ENCODE results near the gene TPM1.

TPM1 gene

DNA sequence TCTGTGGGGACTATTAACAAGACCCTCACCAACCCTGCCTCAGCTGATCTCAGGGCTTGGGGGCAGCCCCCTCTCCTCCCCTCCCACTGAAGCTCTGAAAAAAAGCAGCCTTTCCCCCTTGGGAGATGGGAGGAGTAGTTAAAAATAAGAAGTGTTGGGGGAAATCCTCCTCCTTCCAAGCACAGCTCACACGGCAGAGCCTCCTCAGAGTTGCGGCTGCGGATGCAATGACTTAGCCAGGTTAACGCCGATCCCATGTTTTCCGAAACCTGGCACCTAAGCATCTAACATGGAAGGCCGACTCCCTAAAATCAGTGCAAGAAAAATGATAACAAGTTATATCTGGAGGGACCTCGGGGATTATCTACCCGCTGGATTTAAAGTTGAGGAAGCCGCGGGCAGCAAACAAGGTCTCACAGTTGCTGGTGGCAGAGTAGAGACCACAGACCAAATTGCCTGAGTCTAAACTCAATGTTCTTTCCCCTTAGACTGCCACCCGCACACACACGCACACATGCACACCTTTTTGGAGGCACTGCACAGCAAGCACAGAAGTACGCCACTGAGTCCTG, 1.1 kb upstream of the TPM1 start:
- TF ChIP-seq, protein P1, sequence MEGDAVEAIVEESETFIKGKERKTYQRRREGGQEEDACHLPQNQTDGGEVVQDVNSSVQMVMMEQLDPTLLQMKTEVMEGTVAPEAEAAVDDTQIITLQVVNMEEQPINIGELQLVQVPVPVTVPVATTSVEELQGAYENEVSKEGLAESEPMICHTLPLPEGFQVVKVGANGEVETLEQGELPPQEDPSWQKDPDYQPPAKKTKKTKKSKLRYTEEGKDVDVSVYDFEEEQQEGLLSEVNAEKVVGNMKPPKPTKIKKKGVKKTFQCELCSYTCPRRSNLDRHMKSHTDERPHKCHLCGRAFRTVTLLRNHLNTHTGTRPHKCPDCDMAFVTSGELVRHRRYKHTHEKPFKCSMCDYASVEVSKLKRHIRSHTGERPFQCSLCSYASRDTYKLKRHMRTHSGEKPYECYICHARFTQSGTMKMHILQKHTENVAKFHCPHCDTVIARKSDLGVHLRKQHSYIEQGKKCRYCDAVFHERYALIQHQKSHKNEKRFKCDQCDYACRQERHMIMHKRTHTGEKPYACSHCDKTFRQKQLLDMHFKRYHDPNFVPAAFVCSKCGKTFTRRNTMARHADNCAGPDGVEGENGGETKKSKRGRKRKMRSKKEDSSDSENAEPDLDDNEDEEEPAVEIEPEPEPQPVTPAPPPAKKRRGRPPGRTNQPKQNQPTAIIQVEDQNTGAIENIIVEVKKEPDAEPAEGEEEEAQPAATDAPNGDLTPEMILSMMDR (conservative IDR thresholded peaks at IDR 0.05; ENCODE audit: low read depth, low read length) = no peak
- Histone ChIP-seq H3K4me2 (no peak overlapping the region), H3K9ac (no peak overlapping the region), H3K79me2 (ENCODE audit: insufficient read depth, low read depth) (no peaks in the 10 kb centered on the region), H3K36me3 (ENCODE audit: insufficient read depth) (no peaks in the 10 kb centered on the region), H3K27ac (no peak overlapping the region), H4K20me1 (ENCODE audit: insufficient read depth) (no peaks in the 10 kb centered on the region), H3K4me3 (IDR thresholded peaks at IDR 0.05; ENCODE audit: insufficient read depth, low read depth, low read length) (no peak overlapping the region), H3K4me1 (ENCODE audit: low read depth, poor library complexity, severe bottlenecking) (no peaks in the 10 kb centered on the region), H3K27me3 (ENCODE audit: insufficient read depth, low read depth) (no peaks in the 10 kb centered on the region), H2AFZ (ENCODE audit: low read depth) (no peak overlapping the region)

DNA sequence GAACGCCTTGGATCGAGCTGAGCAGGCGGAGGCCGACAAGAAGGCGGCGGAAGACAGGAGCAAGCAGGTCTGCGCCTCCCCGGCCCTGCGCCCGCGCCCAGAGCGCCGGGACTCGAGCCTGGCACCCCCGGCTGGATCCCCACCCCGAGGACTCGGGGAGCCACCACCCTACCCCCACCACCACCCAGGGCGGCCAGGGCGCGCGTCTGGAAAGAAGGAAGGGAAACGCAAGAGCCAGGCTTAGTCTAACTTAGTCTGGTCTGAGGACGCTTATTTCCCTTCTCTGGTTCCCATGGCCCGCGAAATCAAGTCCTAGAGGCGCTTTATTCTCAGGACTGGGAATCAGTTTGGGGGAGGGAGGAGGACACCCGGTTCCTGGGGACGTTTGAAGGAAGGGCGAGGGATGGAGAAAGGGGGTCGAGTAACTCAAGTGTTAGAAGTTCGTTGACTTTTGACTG, 359 bp downstream of the TPM1 start:
- TF ChIP-seq, protein P1 (conservative IDR thresholded peaks at IDR 0.05; ENCODE audit: low read depth, low read length) = no peak
- Histone ChIP-seq H3K27ac (no peak overlapping the region), H3K79me2 (ENCODE audit: insufficient read depth, low read depth) (no peaks in the 10 kb centered on the region), H3K4me3 (IDR thresholded peaks at IDR 0.05; ENCODE audit: insufficient read depth, low read depth, low read length) (no peak overlapping the region), H3K27me3 (ENCODE audit: insufficient read depth, low read depth) (no peaks in the 10 kb centered on the region; the same call in 1 of the 2 replicates), H3K9ac (no peak overlapping the region), H3K4me2 (no peak overlapping the region), H4K20me1 (ENCODE audit: insufficient read depth) (no peaks in the 10 kb centered on the region), H3K4me1 (ENCODE audit: low read depth, poor library complexity, severe bottlenecking) (no peaks in the 10 kb centered on the region), H2AFZ (ENCODE audit: low read depth) (no peak overlapping the region), H3K36me3 (ENCODE audit: insufficient read depth) (no peaks in the 10 kb centered on the region)

DNA sequence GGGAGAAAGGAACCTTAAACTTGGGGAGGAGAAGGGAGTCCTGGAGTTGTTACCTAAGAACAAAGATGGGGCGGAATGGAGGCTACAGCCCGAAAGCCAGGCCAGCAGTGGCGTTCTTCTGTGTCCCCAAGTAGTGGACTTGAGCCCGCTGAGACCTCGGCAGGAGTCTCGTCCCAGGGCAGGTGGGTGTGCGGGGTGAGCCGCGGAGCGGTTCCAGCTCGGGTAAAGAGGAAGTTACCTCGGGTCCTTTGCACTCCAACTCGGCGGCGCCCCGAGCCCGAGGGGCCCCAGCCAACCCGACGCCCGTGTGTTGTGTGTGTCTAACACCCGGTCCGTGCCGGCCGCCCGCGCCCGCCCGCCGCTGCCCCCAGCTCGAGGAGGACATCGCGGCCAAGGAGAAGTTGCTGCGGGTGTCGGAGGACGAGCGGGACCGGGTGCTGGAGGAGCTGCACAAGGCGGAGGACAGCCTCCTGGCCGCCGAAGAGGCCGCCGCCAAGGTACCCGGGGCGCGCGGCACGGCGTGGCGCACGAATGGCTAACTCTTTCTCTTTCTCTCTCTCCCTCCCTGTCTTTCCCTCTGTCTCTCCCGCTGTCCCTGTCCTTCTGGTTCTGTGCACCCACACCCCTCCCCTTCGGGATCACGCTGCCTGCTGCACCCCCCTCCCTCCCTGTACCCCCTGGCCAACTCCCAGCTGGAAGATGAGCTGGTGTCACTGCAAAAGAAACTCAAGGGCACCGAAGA, 959 bp downstream of the TPM1 start:
- no peaks in the 10 kb centered on the region for H3K4me1 ChIP-seq (ENCODE audit: low read depth, poor library complexity, severe bottlenecking)
- H3K27me3 ChIP-seq (ENCODE audit: insufficient read depth, low read depth) = no peaks in the 10 kb centered on the region; the same call in 1 of the 2 replicates
- no peaks in the 10 kb centered on the region for H3K36me3 ChIP-seq (ENCODE audit: insufficient read depth)
- no peak overlapping the region for H3K4me2 ChIP-seq
- H4K20me1 ChIP-seq (ENCODE audit: insufficient read depth) = no peaks in the 10 kb centered on the region
- H3K4me3 ChIP-seq (IDR thresholded peaks at IDR 0.05; ENCODE audit: insufficient read depth, low read depth, low read length) = no peak overlapping the region
- no peak overlapping the region for H2AFZ ChIP-seq (ENCODE audit: low read depth)
- H3K79me2 ChIP-seq (ENCODE audit: insufficient read depth, low read depth) = no peaks in the 10 kb centered on the region
- no peak overlapping the region for H3K27ac ChIP-seq
- TF ChIP-seq, protein P1 (conservative IDR thresholded peaks at IDR 0.05; ENCODE audit: low read depth, low read length) = no peak
- H3K9ac ChIP-seq = no peak overlapping the region

DNA sequence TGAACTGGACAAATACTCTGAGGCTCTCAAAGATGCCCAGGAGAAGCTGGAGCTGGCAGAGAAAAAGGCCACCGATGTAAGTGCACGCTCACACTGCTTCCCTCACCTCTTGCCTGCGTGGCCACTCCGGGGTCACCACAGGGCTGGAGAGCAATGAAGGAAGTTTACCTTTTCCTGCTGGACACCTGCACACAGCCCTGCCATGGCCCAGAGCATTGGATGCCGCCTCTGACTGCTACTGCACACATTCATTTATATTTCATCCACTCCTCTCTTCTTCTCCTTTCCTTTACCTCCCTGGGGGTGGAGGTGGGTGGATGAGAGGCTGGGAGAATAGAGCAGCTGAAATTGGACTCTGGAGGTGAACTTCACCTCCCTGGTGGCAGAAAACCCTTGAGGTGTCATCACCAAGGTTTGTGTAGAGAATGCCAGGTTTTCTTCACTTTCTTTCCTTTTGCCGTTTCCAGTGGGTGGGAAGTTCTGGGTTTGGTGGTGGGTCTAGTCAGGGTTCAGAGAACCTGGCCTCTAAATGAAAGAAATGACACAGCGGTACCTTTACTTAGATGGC, 1.6 kb downstream of the TPM1 start:
- TF ChIP-seq, protein P1 (conservative IDR thresholded peaks at IDR 0.05; ENCODE audit: low read depth, low read length) = no peak
- no peak overlapping the region for H3K27ac ChIP-seq
- no peak overlapping the region for H3K4me3 ChIP-seq (IDR thresholded peaks at IDR 0.05; ENCODE audit: insufficient read depth, low read depth, low read length)
- no peak overlapping the region for H3K9ac ChIP-seq
- no peaks in the 10 kb centered on the region for H4K20me1 ChIP-seq (ENCODE audit: insufficient read depth)
- no peaks in the 10 kb centered on the region for H3K79me2 ChIP-seq (ENCODE audit: insufficient read depth, low read depth)
- no peaks in the 10 kb centered on the region; the same call in 1 of the 2 replicates for H3K27me3 ChIP-seq (ENCODE audit: insufficient read depth, low read depth)
- H3K4me2 ChIP-seq = no peak overlapping the region
- no peak overlapping the region for H2AFZ ChIP-seq (ENCODE audit: low read depth)
- no peaks in the 10 kb centered on the region for H3K36me3 ChIP-seq (ENCODE audit: insufficient read depth)
- H3K4me1 ChIP-seq (ENCODE audit: low read depth, poor library complexity, severe bottlenecking) = no peaks in the 10 kb centered on the region

All from KMS-11 (cell line).